NCI-H69 (cell line): ENCODE data around the gene CD209.

Experiments used
- DNase-seq: peaks from one replicate; lab custom pipeline; 2025; lab: John Stamatoyannopoulos, UW

The CD209 gene

DNA sequence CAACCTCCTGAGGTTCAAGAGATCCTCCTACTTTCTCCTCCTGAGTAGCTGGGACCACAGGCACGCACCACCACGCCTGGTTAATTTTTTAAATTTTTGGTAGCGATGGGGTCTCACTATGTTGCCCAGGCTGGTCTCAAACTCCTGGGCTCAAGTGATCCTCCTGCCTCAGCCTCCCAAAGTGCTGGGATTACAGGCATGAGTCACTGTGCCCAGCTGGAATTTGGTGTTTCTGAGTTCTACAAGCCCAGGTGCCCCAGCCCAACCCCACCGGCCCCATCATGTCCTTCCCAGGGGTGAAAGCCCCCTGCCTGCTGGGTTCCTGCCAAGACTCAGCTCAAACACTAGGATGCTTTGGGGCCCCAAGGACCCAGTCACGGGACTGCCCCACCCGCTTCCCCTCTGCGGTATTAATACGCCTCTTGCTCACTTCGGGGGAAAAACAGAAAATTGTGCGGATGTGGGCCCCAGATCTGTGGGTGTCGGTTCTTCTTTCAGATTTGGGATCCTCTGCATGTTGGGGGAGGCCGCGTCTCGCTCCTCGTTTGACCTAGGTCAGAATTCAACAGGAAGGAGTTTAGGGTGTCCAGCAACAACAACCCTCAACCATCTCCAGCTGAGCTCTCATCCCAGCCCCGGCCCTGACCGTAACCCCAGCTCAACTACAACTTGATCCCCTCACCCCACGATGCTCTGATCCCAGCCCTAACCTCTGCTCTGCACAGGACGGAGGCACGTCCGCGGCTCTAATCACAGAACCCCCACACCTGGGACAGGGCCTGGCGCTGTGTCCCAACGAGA lies 41.7 kb downstream of the CD209 start:
- DNase-seq, result no peak

DNA sequence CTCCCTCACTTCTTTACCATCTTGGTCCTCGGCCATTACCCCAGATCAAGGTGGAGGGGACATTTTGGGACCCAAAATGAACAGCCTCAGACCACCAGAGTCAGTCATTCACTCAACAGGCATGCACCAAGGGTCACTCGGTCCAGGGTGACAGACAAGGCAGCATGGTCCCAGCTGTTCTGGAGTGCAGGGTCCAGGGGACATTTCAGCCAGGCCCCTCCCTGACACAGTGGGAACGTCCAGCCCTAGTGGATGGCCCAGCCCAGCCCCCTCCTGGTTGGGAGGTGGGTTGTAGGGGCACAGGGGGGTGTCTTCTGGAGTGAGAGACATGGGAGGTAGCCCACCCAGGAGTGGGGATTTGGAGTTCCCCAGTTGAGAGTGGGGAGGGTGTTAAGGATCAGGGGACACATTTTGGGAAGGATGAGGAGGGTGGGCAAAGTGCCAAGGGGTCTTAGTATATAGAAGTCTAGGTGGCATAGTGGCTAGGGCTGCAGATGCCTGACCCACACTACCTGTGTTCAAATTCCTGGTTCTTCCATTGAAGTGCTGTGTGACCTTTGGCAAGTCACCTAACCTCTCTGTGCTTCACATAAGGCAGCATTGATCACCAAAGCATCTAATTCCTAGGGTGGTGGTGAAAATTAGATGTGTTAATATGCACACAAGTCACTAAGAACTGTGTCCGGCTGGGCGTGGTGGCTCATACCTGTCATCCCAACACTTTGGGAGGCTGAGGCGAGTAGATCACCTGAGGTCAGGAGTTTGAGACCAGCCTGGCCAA lies 42.9 kb downstream of the CD209 start:
- no peak for DNase-seq

DNA sequence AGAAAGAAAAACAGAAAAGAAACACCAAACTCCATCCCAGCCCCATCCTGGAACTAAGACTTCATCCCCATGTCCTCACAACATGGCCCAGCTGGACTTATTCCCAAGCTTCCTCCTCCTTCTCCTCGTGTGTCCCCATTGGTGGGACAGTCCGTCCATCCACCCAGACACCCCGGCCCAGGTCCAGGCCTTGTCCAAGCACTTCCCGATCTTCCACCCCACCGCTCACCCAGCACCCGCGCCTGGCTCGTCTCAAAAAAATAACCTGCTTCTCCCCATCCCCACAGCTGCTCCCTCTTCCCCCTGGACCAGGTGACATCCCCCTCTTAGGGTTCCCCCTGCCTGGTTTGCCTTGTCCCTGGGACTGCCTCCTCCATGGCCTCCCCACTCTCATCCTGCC lies 44.0 kb downstream of the CD209 start:
- no peak for DNase-seq

DNA sequence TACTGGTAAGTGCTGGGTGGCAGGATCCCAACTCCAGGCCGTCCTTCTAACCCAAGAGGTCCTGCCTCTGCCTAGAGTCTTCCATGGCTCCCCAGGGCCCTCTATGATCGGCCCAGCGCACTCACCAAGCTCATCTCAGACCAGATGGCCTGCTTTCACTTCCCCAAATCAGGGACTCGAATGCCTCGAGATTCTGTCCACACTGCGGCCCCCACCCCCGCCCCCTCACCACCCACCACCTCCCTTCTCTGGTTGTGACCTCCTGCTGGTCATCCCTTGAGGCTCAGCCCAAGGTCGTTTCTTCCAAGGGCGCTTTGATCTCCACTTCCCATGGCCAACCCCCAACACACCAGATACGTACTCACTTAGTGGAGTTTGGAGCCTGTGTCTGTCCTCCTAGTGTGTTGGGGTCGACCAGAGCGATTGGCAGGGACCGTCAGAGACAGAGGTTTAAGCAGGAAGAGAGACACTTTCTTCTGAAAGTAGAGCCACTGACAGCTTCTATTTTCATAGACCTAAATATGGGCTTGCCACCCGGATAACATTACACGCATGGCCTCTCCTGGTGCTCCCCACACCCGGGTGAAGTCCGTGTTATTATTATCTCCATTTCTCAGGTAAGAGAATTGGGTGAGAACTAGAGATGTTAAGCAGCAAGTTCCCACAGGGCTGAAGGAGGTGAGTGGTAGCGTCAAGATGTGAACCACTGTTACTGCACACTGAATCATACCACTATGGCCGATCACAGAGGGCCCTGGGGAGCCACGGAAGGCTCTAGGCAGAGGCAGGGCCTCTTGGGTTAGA lies 45.5 kb downstream of the CD209 start, which contains the start of gene FCER2:
TSS of gene FCER2 (minus strand) at position 478 of the 804 bp plus-strand sequence. CDS start 2,371 bp downstream, outside the sequence.
- no peak for DNase-seq

DNA sequence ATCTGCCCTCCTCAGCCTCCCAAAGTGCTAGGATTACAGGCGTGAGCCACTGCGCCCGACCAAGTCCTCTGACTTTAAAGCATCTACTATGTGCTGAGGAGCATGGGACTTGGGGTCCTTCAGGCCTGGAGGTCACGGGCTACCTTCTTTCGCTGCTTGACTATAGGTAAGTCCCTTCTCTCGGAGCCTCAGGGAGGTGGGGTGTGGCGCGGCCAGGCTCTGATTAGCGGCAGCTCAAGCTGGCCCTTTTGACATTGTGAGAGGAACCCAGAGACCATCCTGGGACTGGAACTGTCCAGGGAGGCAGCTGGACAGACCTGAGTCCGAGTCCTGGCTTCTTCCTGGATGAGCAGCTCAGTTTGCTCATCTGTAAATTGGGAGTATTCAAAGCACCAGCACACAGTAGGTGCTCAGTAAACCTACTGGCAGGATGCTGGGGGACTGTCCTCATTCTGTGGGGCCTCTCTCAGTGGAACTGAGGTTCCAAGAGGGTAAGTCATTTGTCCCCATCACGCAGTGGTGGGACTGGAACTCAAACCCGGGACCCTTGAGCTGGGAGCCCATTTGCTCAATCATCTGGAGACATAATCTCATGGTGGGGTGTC lies 46.2 kb downstream of the CD209 start:
- no peak for DNase-seq

DNA sequence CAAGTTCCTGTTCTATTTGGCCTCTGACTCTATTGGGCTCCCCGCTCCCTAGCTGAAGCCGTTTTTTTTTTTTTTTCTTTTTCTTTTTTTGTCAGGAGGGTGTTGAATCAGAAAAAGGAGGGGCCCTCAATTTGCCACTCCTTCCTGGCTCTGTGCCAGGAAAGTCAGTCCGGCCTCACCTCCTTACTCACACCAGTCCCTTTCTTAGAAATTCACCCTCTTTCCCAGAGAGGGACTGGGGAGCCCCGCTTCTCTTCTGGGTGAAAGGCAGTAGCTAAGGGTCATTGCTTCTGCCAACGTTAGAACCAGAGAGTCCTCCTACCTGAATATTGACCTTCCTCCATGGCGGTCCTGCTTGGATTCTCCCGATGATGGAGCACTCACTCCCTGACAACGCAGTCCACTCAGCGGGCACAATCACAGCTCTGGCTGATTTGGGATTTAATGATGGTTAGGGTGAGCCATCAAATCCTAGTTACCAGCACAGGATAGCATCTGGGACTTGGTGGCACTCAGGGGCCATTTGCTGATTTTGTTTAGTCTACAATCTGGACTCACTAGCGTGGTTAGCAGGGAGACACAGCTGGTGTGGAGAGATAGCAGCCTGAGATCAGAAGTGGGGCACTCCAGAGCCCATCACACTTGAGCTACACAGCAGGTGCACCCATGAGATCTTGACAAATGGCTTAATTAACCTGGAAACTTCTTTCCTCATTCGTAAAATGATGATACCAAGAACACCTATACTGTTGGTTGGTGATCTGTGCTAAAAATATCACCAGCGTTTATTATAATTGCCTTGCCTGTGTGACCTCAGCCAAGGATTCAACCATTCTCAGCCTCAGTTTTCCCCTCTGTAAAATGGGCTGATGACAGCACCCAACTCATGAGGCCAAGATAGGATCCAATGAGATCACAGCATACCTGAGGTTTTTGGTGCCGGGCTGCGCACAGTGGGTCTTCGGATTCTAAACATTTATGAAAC lies 47.6 kb downstream of the CD209 start:
- no peak for DNase-seq

DNA sequence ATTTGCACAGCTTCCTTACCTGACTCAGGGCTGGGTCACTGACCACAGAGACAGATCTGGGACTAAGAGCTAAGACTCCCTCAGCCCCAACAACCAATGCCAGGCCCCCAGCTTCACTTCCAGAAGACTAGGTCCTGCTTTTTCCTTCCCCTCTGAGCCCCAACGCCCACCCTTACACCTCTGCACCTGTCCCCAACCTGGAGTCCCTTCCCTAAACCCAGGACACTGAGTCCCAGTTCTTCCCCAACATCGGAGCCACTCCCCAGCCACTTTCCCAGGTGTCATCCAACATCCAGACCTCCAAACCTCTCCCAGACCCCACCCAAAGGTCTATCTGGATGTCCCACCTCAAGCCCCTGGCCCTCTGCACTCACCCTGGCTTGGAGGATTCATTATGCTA lies 48.3 kb downstream of the CD209 start:
- DNase-seq, result no peak

DNA sequence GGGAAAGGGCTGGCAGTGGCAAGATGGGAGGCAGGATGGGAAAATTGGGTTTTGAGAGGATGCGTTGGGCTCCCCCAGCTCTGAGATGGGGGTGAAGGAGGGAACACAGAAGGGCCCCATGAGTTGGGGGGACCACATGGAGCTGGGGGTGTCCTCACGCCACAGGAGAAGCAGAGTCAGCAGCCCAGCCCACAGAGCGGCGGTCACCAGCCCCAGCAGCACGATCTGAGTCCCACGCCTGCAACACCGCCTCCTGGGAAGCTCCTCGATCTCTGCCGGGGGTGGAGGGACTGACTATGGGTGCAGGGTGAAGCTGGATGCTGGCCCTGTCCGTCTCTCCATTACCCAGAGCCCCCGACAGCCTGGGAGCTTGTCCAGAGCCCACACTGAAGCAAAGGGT lies 48.8 kb downstream of the CD209 start:
- DNase-seq, result no peak

DNA sequence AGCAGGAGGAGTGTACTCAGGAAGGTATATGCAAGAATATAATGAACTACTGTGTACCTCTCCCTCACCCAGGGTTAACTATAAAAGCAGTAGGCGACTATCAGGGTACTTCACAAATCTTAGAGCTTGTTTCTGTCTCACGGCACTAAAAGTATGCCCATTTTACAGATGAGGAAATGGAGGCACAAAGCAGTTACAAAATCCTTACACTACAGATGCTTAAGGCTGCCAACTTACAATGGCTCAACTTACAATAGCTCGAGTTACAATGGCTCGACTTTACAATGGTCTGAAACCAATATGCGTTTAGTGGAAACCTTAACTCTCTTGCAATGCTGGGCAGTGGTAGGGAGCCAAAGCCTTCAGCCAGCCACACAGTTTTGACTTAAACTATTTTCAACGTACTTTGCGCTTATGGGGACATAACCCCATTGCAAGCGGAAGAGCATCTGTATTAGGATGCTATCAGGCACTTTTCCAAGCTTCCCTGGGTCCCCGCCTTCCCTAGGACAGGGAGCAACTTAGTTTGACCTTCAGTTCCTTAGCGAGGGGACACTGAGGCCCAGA lies 49.5 kb downstream of the CD209 start:
- no peak for DNase-seq

DNA sequence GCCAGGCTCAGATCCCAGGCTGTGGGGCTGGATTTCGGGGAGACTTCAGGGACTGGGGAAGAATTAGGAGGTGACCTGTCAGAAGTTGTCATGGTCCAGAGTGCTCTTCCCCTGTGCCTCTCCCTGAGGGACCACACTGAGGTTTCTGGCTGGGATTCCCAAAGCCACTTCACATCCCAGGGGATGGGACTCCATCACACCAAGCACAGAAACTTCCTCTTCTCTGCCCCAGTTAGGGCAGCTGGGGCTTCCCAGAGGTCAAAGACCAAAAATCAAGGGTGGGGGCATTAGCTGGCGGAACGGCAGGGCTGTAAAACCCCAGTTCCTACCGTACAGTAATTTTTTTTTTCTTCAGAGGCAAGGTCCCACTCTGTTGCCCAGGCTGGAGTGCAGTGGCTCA lies 52.8 kb downstream of the CD209 start:
- no peak for DNase-seq

DNA sequence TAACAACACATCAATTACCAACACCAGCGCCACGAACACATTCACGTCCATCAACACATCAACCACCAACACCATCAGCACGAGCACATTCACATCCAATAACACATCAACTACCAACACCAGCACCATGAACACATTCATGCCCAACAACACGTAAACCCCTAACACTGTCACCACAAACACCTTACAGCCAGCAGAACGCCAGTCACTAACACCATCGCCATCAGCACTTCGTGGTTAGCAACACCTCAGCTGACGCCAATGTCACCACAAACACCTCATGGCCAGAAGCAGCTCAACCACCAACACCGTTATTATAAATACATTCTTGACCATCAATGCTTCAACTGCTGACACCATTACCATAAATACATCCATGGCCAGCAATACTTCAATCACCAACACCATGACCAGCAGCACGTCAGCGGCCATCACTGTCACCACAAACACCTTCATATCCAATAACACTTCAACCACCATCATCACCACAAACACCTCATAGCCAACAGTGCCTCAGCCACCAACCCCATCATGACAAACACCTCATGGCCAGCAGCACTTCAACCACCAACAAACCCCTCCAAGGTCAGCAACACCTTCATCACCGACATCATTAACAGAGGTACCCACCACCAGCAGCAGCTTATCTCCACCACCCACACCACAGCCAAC lies 54.8 kb downstream of the CD209 start:
- no peak for DNase-seq

DNA sequence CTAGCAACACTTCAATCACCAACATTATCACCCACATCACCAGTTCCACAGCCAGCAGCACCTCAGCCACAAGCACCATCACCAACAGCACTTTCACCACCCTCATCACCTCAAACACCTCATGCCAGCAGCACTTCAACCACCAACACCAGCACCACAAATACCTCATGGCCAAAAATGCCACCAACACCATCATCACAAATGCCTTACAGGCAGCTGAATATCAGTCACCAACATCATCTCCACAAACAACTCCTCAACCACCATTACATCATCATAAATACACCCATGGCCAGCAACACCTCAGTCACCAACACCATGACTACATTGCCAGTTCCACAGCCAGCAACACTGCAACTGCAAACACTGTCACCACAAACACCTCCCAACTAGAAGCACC lies 55.8 kb downstream of the CD209 start:
- no peak for DNase-seq

DNA sequence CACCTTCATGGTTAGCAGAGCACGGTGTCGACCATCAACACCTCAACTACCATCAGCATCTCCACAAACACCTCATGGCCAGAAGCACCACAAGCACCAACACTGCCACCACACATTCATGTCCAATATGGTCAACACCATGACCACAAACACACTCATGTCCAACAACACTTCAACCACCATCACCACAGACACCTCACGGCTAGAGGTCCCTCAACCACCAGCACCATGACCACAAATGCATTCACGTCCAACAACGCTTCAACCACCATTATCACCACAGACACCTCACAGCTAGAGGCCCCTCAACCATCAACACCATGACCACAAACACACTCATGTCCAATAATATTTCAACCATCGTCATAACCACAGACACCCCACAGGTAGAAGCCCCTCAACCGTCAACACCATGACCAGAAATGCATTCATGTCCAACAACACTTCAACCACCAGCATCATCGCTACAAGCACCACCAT lies 56.5 kb downstream of the CD209 start:
- no peak for DNase-seq
